NCI-H345 (cell line): Measurements from ENCODE around the gene CWC27.
"Not testable (repeated sequence)": the region's sequence is repeated elsewhere in the genome, so short reads cannot be mapped to it uniquely, and the experiment has no call there.

Experiments
- DNase-seq: peaks from one replicate; lab custom pipeline; 2025; lab: John Stamatoyannopoulos, UW

The CWC27 gene

GRCh38 chr5:64923151-64923685 is 154.5 kb downstream of the CWC27 start:
- DNase-seq: no peak

GRCh38 chr5:64925123-64925522 is 156.4 kb downstream of the CWC27 start:
- no peak for DNase-seq

GRCh38 chr5:64929833-64930232 is 161.1 kb downstream of the CWC27 start:
- DNase-seq: no peak

GRCh38 chr5:64930672-64931318 is 162.1 kb downstream of the CWC27 start:
- DNase-seq: no peak

GRCh38 chr5:64939422-64939771 is 170.7 kb downstream of the CWC27 start:
- not testable (repeated sequence) for DNase-seq

GRCh38 chr5:64939772-64940510 is 171.2 kb downstream of the CWC27 start:
- no peak for DNase-seq

GRCh38 chr5:64942460-64942859 is 173.7 kb downstream of the CWC27 start:
- no peak for DNase-seq

GRCh38 chr5:64944868-64945267 is 176.1 kb downstream of the CWC27 start:
- no peak for DNase-seq

- peak; percentile 82 for DNase-seq
Observed at GRCh38 chr5:64947031-64947430, 178.3 kb downstream of the CWC27 start.

GRCh38 chr5:64947801-64948200 is 179.1 kb downstream of the CWC27 start:
- no peak for DNase-seq

GRCh38 chr5:64949331-64949730 is 180.6 kb downstream of the CWC27 start:
- DNase-seq: no peak

GRCh38 chr5:64952951-64953673 is 184.4 kb downstream of the CWC27 start:
- no peak for DNase-seq

GRCh38 chr5:64954518-64954917 is 185.8 kb downstream of the CWC27 start:
- no peak for DNase-seq

- no peak for DNase-seq
Observed at GRCh38 chr5:64958757-64959391, 190.1 kb downstream of the CWC27 start.

GRCh38 chr5:64963278-64963677 is 194.5 kb downstream of the CWC27 start:
- no peak for DNase-seq

- DNase-seq: no peak
Observed at GRCh38 chr5:64968591-64969110, 199.9 kb downstream of the CWC27 start.

GRCh38 chr5:64969578-64969977 is 200.8 kb downstream of the CWC27 start:
- no peak for DNase-seq

GRCh38 chr5:64971513-64971912 is 202.8 kb downstream of the CWC27 start:
- no peak for DNase-seq

- no peak for DNase-seq
Observed at GRCh38 chr5:64971990-64972389, 203.3 kb downstream of the CWC27 start.

- no peak for DNase-seq
Observed at GRCh38 chr5:64972591-64972990, 203.9 kb downstream of the CWC27 start.

- DNase-seq: no peak
Observed at GRCh38 chr5:64973215-64973614, 204.5 kb downstream of the CWC27 start.

- no peak for DNase-seq
Observed at GRCh38 chr5:64977779-64978178, 209.0 kb downstream of the CWC27 start.
